Neural cell (in vitro differentiated cells): Measurements from ENCODE around the gene CTTNBP2NL. TPM values are rescaled to one million over a fixed set of nuclear protein-coding genes. Genes with fewer than 3 reads are reported as not detected.
"Not testable (repeated sequence)": the region's sequence is repeated elsewhere in the genome, so short reads cannot be mapped to it uniquely, and the experiment has no call there.

Source experiments
- H2AFZ ChIP-seq: fragments of 200-600, 300-800 bp; sonication (generic), shearing (Covaris generic); 2 replicates; pipeline ENCODE4 v1.6.0; 2014; ENCODE audit warnings: low read depth, mild to moderate bottlenecking, antibody characterized with exemption, low read length, moderate library complexity
- H3F3A ChIP-seq: fragments of 200-600 bp; shearing (Covaris generic); 2 replicates; pipeline ENCODE4 v1.6.1; 2016; ENCODE audit warnings: mild to moderate bottlenecking, moderate library complexity, mixed read lengths, antibody characterized with exemption, low read length; ENCODE audit not compliant: insufficient read depth, poor library complexity, severe bottlenecking
- H3K27ac ChIP-seq: fragments of 200-600, 300-800 bp; sonication (generic), shearing (Covaris generic); 2 replicates; pipeline ENCODE4 v1.5.1; 2014; ENCODE audit warnings: mild to moderate bottlenecking, low read length, moderate library complexity
- H3K27me3 ChIP-seq: fragments of 300-800, 200-600 bp; sonication (generic), shearing (Covaris generic); 2 replicates; pipeline ENCODE4 v1.6.0; 2014; ENCODE audit warnings: mild to moderate bottlenecking, low read depth, low read length, moderate library complexity; ENCODE audit not compliant: insufficient read depth
- H3K36me3 ChIP-seq: fragments of 300-800, 200-600 bp; sonication (generic), shearing (Covaris generic); 2 replicates; pipeline ENCODE4 v1.5.1; 2014; ENCODE audit warnings: mild to moderate bottlenecking, antibody characterized with exemption, low read length, moderate library complexity; ENCODE audit not compliant: insufficient read depth
- H3K4me2 ChIP-seq: fragments of 300-800, 200-600 bp; sonication (generic), shearing (Covaris generic); 2 replicates; pipeline ENCODE4 v1.6.0; 2014; ENCODE audit warnings: mild to moderate bottlenecking, low read length
- H3K4me3 ChIP-seq: fragments of 300-800, 200-600 bp; sonication (generic), shearing (Covaris generic); 2 replicates; pipeline ENCODE4 v1.5.1; 2014; ENCODE audit warnings: mild to moderate bottlenecking, low read length, moderate library complexity
- H3K79me2 ChIP-seq: fragments of 200-600 bp; shearing (Covaris generic); replicated peaks from 2 replicates; pipeline ENCODE4 v1.6.0; 2014; ENCODE audit warnings: mild to moderate bottlenecking, low read length, moderate library complexity; ENCODE audit not compliant: insufficient read depth
- H3K9ac ChIP-seq: fragments of 300-800, 200-600 bp; sonication (generic), shearing (Covaris generic); 2 replicates; pipeline ENCODE4 v1.6.1; 2016; ENCODE audit warnings: mild to moderate bottlenecking, low read length, mixed read lengths
- H3K9me2 ChIP-seq: fragments of 200-600 bp; shearing (Covaris generic); 2 replicates; pipeline ENCODE4 v1.6.1; 2016; ENCODE audit warnings: mild to moderate bottlenecking, low read length, mixed read lengths; ENCODE audit not compliant: insufficient read depth
- H3K9me3 ChIP-seq: fragments of 200-600, 300-800 bp; sonication (generic), shearing (Covaris generic); 2 replicates; pipeline ENCODE4 v1.6.1; 2016; ENCODE audit warnings: mild to moderate bottlenecking, mixed run types, low read length, moderate library complexity, mixed read lengths
- H4K20me1 ChIP-seq: fragments of 200-600 bp; shearing (Covaris generic); 2 replicates; pipeline ENCODE4 v1.6.1; 2016; ENCODE audit warnings: mild to moderate bottlenecking, mixed run types; ENCODE audit not compliant: insufficient read depth
- CTCF ChIP-seq: fragments of 450-650 bp; IDR thresholded peaks from 2 replicates; pipeline ENCODE4 v1.5.1; 2014; ENCODE audit warnings: antibody characterized with exemption, mild to moderate bottlenecking, moderate library complexity; ENCODE audit not compliant: poor library complexity, severe bottlenecking
- EP300 ChIP-seq: fragments of 450-650 bp; conservative IDR thresholded peaks from 2 replicates; pipeline ENCODE4 v1.6.1; 2014; ENCODE audit warnings: antibody characterized with exemption, mild to moderate bottlenecking, moderate library complexity; ENCODE audit not compliant: poor library complexity, severe bottlenecking
- EZH2 ChIP-seq: fragments of 200-600, 300-800 bp; shearing (Covaris generic), sonication (generic); IDR thresholded peaks from 2 replicates; pipeline ENCODE4 v1.6.1; 2014; ENCODE audit warnings: antibody characterized with exemption, low read length, borderline replicate concordance, mild to moderate bottlenecking; ENCODE audit not compliant: insufficient read depth, poor library complexity, severe bottlenecking
- MXI1 ChIP-seq: fragments of 450-650 bp; conservative IDR thresholded peaks from 2 replicates; pipeline ENCODE4 v1.6.1; 2014; ENCODE audit warnings: antibody characterized with exemption, mild to moderate bottlenecking; ENCODE audit not compliant: poor library complexity, severe bottlenecking
- POLR2AphosphoS5 ChIP-seq: IDR thresholded peaks from 2 replicates; pipeline ENCODE4 v1.6.1; 2012
- RAD21 ChIP-seq: fragments of 450-650 bp; conservative IDR thresholded peaks from 2 replicates; pipeline ENCODE4 v1.6.1; 2014; ENCODE audit warnings: antibody characterized with exemption, mild to moderate bottlenecking, moderate library complexity
- REST ChIP-seq: IDR thresholded peaks from 2 replicates; pipeline ENCODE4 v1.6.1; 2012; ENCODE audit warnings: borderline replicate concordance
- SMC3 ChIP-seq: fragments of 450-650 bp; conservative IDR thresholded peaks from 2 replicates; pipeline ENCODE4 v1.6.1; 2014; ENCODE audit warnings: antibody characterized with exemption, mild to moderate bottlenecking, moderate library complexity; ENCODE audit not compliant: poor library complexity
- TAF1 ChIP-seq: IDR thresholded peaks from 2 replicates; pipeline ENCODE4 v1.6.1; 2012; ENCODE audit warnings: low read depth
- polyA plus RNA-seq: library from polyadenylated mRNA; depleted of rRNA; stranded (reverse); fragments of >200 nt; gene quantifications from 2 replicates; pipeline ENCODE4 v1.2.3, GENCODE V29; 2014

CTTNBP2NL gene
- polyA plus RNA-seq, 1 donor from 2014 or later, result 11.8 TPM

- H3K27ac ChIP-seq, result no peak overlapping the region
- TF ChIP-seq CTCF, result no peak
- no peak for TF ChIP-seq RAD21
- no peak for TF ChIP-seq EZH2
- no peak for TF ChIP-seq TAF1
- TF ChIP-seq EP300, result no peak
- no peak for TF ChIP-seq SMC3
- no peak for TF ChIP-seq MXI1
- no peak for TF ChIP-seq REST
- no peak for TF ChIP-seq POLR2AphosphoS5
These were observed 3.4 kb downstream of the CTTNBP2NL start for GRCh38 chr1:112399456-112399855.

GRCh38 chr1:112400706-112401105 lies 4.7 kb downstream of the CTTNBP2NL start:
- not testable (repeated sequence) for H3K9ac ChIP-seq, H3K4me2 ChIP-seq, H4K20me1 ChIP-seq, H3K9me2 ChIP-seq, H2AFZ ChIP-seq, H3K9me3 ChIP-seq, H3K4me3 ChIP-seq, H3K27ac ChIP-seq, H3K27me3 ChIP-seq, H3K36me3 ChIP-seq, H3F3A ChIP-seq
- H3K79me2 ChIP-seq, result peaks cover 90% of the 10 kb centered on the region

More at GRCh38 chr1:112399456-112399855, 3.4 kb downstream of the CTTNBP2NL start:
- Histone ChIP-seq H3K9me3 (no peaks in the 10 kb centered on the region), H3K36me3 (no peaks in the 10 kb centered on the region), H3K4me2 (no peak overlapping the region), H3K4me3 (no peak overlapping the region), H3K9ac (no peak overlapping the region), H3K79me2 (peaks cover 81% of the 10 kb centered on the region), H3K27me3 (no peaks in the 10 kb centered on the region), H3K9me2 (no peaks in the 10 kb centered on the region), H2AFZ (no peak overlapping the region), H4K20me1 (peaks cover 2% of the 10 kb centered on the region), H3F3A (no peaks in the 10 kb centered on the region)
